Stimulated activated CD8-positive, alpha-beta memory T cell treated with anti-CD3 and anti-CD28 coated beads, Interleukin-15, amount 100 ng/mL, for 4 hours (primary cell): ENCODE results near the gene ASMTL.
A peak's percentile ranks its signal among the peaks of the same experiment; 100 is the strongest.
"Not testable (repeated sequence)": the region's sequence is repeated elsewhere in the genome, so short reads cannot be mapped to it uniquely, and the experiment has no call there.

Experiments used
- DNase-seq, 2 donors: peaks; one replicate each; pipeline ENCODE4 v3.0.0-alpha.2; 2020; ENCODE audit warnings: low read depth in 2 of 2

Gene ASMTL

GRCh38 chrX:1453951-1454785, 1.5 kb upstream of the ASMTL start:
- peak; percentile 76 for DNase-seq

- peak in 1 of 2 donors; percentile 69 for DNase-seq
Observed at GRCh38 chrX:1453395-1453783, 680 bp upstream of the ASMTL start.

GRCh38 chrX:1451661-1452515, 821 bp downstream of the ASMTL start:
- no peak for DNase-seq

- no peak for DNase-seq
Observed at GRCh38 chrX:1451251-1451660, 1.5 kb downstream of the ASMTL start.

- no peak for DNase-seq
Observed at GRCh38 chrX:1450361-1451161, 2.1 kb downstream of the ASMTL start.

- no peak for DNase-seq
Observed at GRCh38 chrX:1449823-1450149, 2.9 kb downstream of the ASMTL start.

- no peak for DNase-seq
Observed at GRCh38 chrX:1449036-1449822, 3.5 kb downstream of the ASMTL start.

GRCh38 chrX:1448573-1449001, 4.1 kb downstream of the ASMTL start:
- DNase-seq, result not testable (repeated sequence)

- DNase-seq, result not testable (repeated sequence)
Observed at GRCh38 chrX:1447969-1448572, 4.6 kb downstream of the ASMTL start.

GRCh38 chrX:1446984-1447968, 5.4 kb downstream of the ASMTL start:
- DNase-seq, result not testable (repeated sequence)

- DNase-seq, result no peak
Observed at GRCh38 chrX:1444561-1445500, 7.9 kb downstream of the ASMTL start.

GRCh38 chrX:1443496-1444075, 9.1 kb downstream of the ASMTL start:
- DNase-seq, result no peak

GRCh38 chrX:1442724-1443367, 9.9 kb downstream of the ASMTL start:
- no peak for DNase-seq

GRCh38 chrX:1442016-1442665, 10.6 kb downstream of the ASMTL start:
- no peak for DNase-seq

GRCh38 chrX:1440506-1440905, 12.2 kb downstream of the ASMTL start:
- no peak for DNase-seq

GRCh38 chrX:1435241-1435895, 17.3 kb downstream of the ASMTL start:
- no peak for DNase-seq

- no peak for DNase-seq
Observed at GRCh38 chrX:1434871-1435240, 17.9 kb downstream of the ASMTL start.
